Measurements from ENCODE around the gene TMEM158. TPM values are rescaled to one million over a fixed set of nuclear protein-coding genes. Genes with fewer than 3 reads are reported as not detected.

The TMEM158 gene
- total and polyA plus RNA-seq, 2 of the 8 experiments (the other 6 are each of a cell fraction or from before 2014, with no cell fraction given): 6.8 to 30.3 TPM

DNA sequence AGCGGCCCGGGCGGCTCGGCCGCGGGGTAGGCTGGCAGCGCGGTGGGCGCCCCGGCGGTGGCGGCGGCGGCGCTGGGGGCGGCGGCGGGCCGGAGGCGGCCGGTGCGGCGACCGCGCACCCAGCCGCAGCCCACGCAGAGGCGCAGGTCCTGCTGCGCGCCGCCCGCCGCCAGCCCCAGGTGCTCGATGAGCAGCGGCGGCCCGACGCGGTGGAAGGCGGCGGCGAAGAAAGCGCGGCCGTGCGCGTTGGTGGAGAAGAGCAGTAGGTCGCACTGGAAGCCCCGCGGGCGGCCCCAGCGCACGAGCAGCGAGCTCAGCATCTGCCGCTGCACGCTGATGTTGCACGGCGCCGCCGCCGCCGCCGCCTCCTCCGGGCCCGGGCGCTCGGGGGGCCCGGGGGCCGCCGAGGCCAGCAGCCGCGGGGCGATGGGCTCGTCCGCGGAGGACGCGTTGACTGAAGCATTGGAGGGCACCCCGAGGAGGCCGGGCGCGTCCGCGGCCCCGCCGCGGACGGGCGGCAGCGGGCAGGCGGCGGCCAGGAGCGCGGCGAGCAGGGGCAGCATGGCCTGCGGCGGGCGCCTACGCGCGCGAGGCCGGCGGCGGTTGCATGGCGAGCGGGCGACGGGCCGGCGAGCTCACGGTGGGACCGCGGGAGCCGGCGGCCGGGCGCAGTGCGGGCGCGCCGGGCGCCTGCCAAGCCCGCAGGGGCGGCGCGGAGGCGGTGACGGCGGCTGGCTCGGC is 452 bp downstream of the TMEM158 start (continued):
- TF ChIP-seq EP300 (IDR thresholded peaks at IDR 0.05; ENCODE audit: borderline replicate concordance in 1 of 2, low read depth in 2 of 2, low read length in 2 of 2) (no peak), MAFK (IDR thresholded peaks at IDR 0.05; ENCODE audit: low read depth, low read length) (no peak)

All from H1 (cell line).